ENCODE results near the gene RHO. TPM values are rescaled to one million over a fixed set of nuclear protein-coding genes. Genes with fewer than 3 reads are reported as not detected.

Gene RHO
- total RNA-seq, 1 donor from 2014 or later: not detected

DNA sequence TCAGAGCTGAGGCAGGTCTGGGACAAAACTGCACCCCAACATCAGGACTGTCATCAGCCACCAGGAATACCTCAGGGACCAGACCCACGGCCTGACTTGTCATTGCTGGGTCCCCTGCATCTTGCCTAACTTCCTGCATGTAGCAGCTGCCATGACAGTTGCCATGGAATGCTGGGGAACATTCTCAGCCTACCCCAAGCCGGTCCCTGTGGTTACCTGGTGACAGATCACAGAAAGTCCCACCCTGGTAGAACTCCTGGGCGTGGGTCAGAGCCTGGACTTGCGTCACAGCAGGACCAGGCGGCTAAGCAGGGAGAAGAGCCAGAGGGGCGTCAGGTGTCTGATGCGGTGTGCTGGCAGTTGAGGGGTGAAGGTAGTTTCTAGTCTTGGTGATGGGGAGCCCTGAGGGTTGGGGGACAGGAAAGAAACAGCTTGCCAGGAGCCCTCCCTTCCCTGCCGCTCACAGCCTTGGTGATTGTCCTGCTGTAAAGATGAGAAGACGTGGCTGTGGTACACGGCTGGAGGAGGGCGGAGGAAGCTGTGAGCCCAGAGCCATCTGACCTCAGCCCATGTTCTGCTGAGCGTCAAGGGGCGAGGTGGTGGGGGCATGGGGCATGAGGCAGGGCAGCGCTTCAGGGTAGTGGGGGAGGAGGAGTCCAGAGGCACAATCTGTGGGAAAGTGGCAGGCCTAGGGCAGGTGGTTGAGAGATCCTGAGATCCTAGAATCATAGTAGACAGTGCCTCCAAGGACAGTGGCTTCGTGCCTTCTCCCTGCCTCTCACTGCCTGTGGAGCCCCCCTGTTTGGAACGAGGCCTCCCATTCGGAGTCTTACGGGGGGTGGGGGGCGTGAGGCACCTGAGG lies 19.9 kb downstream of the RHO start:
- Mint-ChIP-seq H3K4me3 (no peak overlapping the region), H3K9me3 (no peaks in the 10 kb centered on the region), H3K36me3 (ENCODE audit: low read depth) (no peaks in the 10 kb centered on the region), H3K4me1 (peaks cover 9% of the 10 kb centered on the region), H3K27ac (ENCODE audit: unreplicated experiment) (peak overlapping the region; percentile 35), H3K27me3 (ENCODE audit: low read depth) (no peaks in the 10 kb centered on the region)
- no peak for DNase-seq (ENCODE audit: low read depth, low spot score)
- TF ChIP-seq, protein P1, sequence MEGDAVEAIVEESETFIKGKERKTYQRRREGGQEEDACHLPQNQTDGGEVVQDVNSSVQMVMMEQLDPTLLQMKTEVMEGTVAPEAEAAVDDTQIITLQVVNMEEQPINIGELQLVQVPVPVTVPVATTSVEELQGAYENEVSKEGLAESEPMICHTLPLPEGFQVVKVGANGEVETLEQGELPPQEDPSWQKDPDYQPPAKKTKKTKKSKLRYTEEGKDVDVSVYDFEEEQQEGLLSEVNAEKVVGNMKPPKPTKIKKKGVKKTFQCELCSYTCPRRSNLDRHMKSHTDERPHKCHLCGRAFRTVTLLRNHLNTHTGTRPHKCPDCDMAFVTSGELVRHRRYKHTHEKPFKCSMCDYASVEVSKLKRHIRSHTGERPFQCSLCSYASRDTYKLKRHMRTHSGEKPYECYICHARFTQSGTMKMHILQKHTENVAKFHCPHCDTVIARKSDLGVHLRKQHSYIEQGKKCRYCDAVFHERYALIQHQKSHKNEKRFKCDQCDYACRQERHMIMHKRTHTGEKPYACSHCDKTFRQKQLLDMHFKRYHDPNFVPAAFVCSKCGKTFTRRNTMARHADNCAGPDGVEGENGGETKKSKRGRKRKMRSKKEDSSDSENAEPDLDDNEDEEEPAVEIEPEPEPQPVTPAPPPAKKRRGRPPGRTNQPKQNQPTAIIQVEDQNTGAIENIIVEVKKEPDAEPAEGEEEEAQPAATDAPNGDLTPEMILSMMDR (conservative IDR thresholded peaks at IDR 0.05): no peak

DNA sequence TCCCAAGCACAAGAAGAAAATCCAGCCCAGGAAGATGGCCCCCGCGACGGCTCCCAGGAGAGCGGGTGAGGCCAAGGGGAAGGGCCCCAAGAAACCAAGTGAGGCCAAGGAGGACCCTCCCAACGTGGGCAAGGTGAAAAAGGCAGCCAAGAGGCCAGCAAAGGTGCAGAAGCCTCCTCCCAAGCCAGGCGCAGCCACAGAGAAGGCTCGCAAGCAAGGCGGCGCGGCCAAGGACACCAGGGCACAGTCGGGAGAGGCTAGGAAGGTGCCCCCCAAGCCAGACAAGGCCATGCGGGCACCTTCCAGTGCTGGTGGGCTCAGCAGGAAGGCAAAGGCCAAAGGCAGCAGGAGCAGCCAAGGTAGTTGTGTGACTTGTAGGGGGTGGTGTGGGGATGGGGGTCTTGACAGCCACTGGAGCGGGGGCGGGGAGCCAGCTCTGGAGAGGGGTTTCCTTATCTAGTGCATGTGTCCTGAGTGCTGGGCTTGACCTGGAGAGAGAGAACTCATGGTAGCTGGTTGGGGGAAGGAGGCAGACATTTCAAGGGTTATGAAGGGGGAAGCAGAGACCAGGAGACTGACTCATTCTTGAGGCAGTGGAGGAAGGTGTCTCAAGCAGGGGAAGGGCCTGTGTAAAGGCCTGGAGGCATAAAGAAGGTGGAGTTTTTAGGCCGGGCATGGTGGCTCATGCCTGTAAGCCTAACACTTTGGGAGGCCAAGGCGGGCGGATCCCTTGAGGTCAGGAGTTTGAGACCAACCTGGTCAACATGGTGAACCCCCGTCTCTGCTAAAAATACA lies 20.8 kb downstream of the RHO start:
- TF ChIP-seq, protein P1 (conservative IDR thresholded peaks at IDR 0.05): no peak
- Mint-ChIP-seq H3K27ac (ENCODE audit: unreplicated experiment) (peak overlapping the region; percentile 50), H3K4me1 (peaks cover 17% of the 10 kb centered on the region), H3K36me3 (ENCODE audit: low read depth) (no peaks in the 10 kb centered on the region), H3K9me3 (no peaks in the 10 kb centered on the region), H3K27me3 (ENCODE audit: low read depth) (no peaks in the 10 kb centered on the region), H3K4me3 (no peak overlapping the region)
- DNase-seq (ENCODE audit: low read depth, low spot score): no peak

DNA sequence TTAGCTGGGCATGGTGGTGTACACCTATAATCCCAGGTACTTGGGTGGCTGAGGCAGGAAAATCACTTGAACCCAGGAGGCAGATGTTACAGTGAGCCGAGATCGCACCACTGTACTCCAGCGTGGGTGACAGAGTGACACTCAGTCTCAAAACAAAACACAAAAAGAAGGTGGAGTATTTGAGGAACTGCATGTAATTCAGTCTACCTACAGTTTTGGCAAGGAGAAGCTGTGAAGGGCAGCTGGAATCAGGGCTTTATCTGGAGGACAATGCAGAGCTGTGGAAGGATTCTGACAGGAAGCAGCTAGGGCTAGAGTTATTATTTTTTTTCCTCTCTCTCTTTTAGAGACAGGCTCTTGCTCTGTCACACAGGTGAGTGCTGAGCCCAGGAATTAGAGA lies 21.4 kb downstream of the RHO start:
- H3K4me1 Mint-ChIP-seq: peaks cover 17% of the 10 kb centered on the region
- no peaks in the 10 kb centered on the region for H3K9me3 Mint-ChIP-seq
- H3K36me3 Mint-ChIP-seq (ENCODE audit: low read depth): no peaks in the 10 kb centered on the region
- DNase-seq (ENCODE audit: low read depth, low spot score): no peak
- no peaks in the 10 kb centered on the region for H3K27me3 Mint-ChIP-seq (ENCODE audit: low read depth)
- TF ChIP-seq, protein P1 (conservative IDR thresholded peaks at IDR 0.05): no peak
- H3K4me3 Mint-ChIP-seq: no peak overlapping the region
- H3K27ac Mint-ChIP-seq (ENCODE audit: unreplicated experiment): no peak overlapping the region

DNA sequence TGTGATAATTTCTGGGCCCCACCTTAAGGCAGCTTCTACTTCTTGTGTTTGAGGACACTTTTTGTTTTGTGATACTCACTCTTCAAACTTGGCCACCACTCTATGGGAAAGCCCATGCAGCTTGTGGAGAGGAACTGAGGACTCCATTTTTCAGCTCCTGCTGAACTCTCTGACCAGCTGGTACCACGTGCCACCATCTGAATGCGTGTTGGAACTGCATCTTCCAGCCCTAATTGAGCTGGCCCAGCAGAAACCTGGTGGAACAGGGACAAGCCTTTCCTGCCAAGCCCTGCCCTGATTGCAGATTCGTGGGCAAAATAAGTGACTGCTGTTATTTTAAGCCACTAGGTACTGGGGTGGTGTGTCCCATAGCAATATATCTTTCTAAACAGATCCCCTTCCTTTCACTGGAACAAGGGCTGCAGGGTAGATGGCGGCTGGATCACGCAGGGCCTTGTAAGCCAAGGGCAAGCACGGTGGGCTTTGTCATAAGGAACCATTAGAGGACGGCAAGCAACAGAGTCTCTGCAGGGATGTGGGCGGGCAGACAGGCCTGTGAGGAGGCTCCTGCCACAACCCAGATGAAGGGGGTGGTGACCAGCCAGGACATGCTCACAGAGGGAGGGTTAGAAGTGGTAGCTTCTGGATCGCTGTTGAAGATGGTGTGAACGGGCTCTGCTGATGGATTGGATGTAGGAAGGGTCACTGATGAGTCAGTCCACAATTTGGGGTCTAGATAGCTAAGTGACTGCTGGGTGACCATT lies 24.0 kb downstream of the RHO start:
- no peak for DNase-seq (ENCODE audit: low read depth, low spot score)
- H3K4me1 Mint-ChIP-seq: peaks cover 25% of the 10 kb centered on the region
- TF ChIP-seq, protein P1 (conservative IDR thresholded peaks at IDR 0.05): no peak
- no peak overlapping the region for H3K4me3 Mint-ChIP-seq
- H3K9me3 Mint-ChIP-seq: no peaks in the 10 kb centered on the region
- no peaks in the 10 kb centered on the region for H3K27me3 Mint-ChIP-seq (ENCODE audit: low read depth)
- peak overlapping the region; percentile 7 for H3K27ac Mint-ChIP-seq (ENCODE audit: unreplicated experiment)
- no peaks in the 10 kb centered on the region for H3K36me3 Mint-ChIP-seq (ENCODE audit: low read depth)

DNA sequence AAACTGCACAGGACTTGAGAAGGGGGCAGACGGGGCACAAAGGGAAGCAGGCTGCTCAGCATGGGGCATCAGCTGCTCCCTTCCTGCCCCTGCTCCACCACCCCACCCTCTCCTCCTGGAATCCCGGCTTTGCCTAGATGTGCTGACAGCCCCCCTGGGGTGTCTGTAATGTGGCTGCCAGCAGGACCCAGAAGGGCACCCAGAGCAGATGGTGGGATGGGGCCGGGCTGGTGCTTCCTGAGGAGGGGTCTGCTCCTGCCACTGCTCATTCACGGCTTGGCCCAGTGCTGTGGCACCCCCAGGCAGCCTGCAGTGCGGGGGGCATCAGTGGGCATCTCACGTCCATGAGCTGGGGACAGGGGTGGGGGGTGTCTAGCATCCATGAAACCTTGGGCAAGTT lies 24.7 kb downstream of the RHO start:
- peaks cover 32% of the 10 kb centered on the region for H3K4me1 Mint-ChIP-seq
- no peak overlapping the region for H3K4me3 Mint-ChIP-seq
- H3K36me3 Mint-ChIP-seq (ENCODE audit: low read depth): no peaks in the 10 kb centered on the region
- DNase-seq (ENCODE audit: low read depth, low spot score): no peak
- TF ChIP-seq, protein P1 (conservative IDR thresholded peaks at IDR 0.05): no peak
- no peaks in the 10 kb centered on the region for H3K9me3 Mint-ChIP-seq
- no peaks in the 10 kb centered on the region for H3K27me3 Mint-ChIP-seq (ENCODE audit: low read depth)
- H3K27ac Mint-ChIP-seq (ENCODE audit: unreplicated experiment): no peak overlapping the region

Data from neural crest cell (in vitro differentiated cells).